PC-3 (cell line): ENCODE data around the gene GIN1. TPM values are rescaled to one million over a fixed set of nuclear protein-coding genes. Genes with fewer than 3 reads are reported as not detected.

Experiments
- ATAC-seq: fragments of 200-7000 bp; cut with Tn5 transposase; 2 replicates; pipeline ENCODE4 v1.9.1; 2020; ENCODE audit warnings: mild to moderate bottlenecking, moderate library complexity
- BruUV-seq: library from RNA; stranded (reverse); fragments of 400-500 nt; replicated peaks from 2 replicates; lab custom pipeline; 2021; lab: Mats Ljungman, UMichigan
- CTCF ChIA-PET: fragments of 300-600 bp; sonication (Branson Sonifier 250); formaldehyde crosslinking; loops from one replicate; lab custom pipeline; 2022; ENCODE audit warnings: antibody characterized with exemption; lab: Charles Lee
- POLR2A ChIA-PET: fragments of 300-600 bp; sonication (Branson Sonifier 250); formaldehyde crosslinking; loops from one replicate; lab custom pipeline; 2022; ENCODE audit warnings: antibody characterized with exemption; ENCODE audit not compliant: unreplicated experiment; lab: Charles Lee
- DNase-seq: peaks from one replicate; pipeline ENCODE4 v3.0.0-alpha.2; 2015
- H2AFZ ChIP-seq: fragments of 300-600 bp; sonication (generic); 2 replicates; pipeline ENCODE4 v1.6.0; 2016; ENCODE audit warnings: antibody characterized with exemption, low read length
- H3F3A ChIP-seq: fragments of 300-600 bp; sonication (generic); one replicate; pipeline ENCODE4 v1.6.0; 2017; ENCODE audit warnings: antibody characterized with exemption, low read length, control low read depth, mild to moderate bottlenecking; ENCODE audit not compliant: unreplicated experiment
- H3K27ac ChIP-seq: fragments of 300-600 bp; sonication (generic); 2 replicates; pipeline ENCODE4 v1.5.1; 2016; ENCODE audit warnings: mild to moderate bottlenecking, low read length
- H3K27me3 ChIP-seq: fragments of 300-600 bp; sonication (generic); 2 replicates; pipeline ENCODE4 v1.6.1; 2016; ENCODE audit warnings: low read length, mixed read lengths
- H3K36me3 ChIP-seq: fragments of 300-600 bp; sonication (generic); 2 replicates; pipeline ENCODE4 v1.6.1; 2016; ENCODE audit warnings: low read depth, mixed run types, low read length, mixed read lengths
- H3K4me1 ChIP-seq: fragments of 300-600 bp; sonication (generic); 2 replicates; pipeline ENCODE4 v1.5.1; 2016; ENCODE audit warnings: low read length; ENCODE audit not compliant: insufficient read depth
- H3K4me2 ChIP-seq: fragments of 300-600 bp; sonication (generic); 2 replicates; pipeline ENCODE4 v1.6.0; 2016; ENCODE audit warnings: low read length
- H3K4me3 ChIP-seq: fragments of 300-600 bp; sonication (generic); 2 replicates; pipeline ENCODE4 v1.5.1; 2016; ENCODE audit warnings: mild to moderate bottlenecking, low read length, mixed read lengths
- H3K79me2 ChIP-seq: fragments of 300-600 bp; sonication (generic); 2 replicates; pipeline ENCODE4 v1.6.1; 2017; ENCODE audit warnings: low read length, mixed read lengths
- H3K9ac ChIP-seq: fragments of 300-600 bp; sonication (generic); 2 replicates; pipeline ENCODE4 v1.6.0; 2016; ENCODE audit warnings: mild to moderate bottlenecking, low read length
- H3K9me2 ChIP-seq: fragments of 300-600 bp; sonication (generic); replicated peaks from 2 replicates; pipeline ENCODE4 v1.6.1; 2016; ENCODE audit warnings: mixed run types, low read length, mixed read lengths
- H3K9me3 ChIP-seq: fragments of 300-600 bp; sonication (generic); 2 replicates; pipeline ENCODE4 v1.6.1; 2016; ENCODE audit warnings: low read length, mixed read lengths
- H4K20me1 ChIP-seq: fragments of 300-600 bp; sonication (generic); 2 replicates; pipeline ENCODE4 v1.6.1; 2016; ENCODE audit warnings: low read length, mixed read lengths
- CTCF ChIP-seq: fragments of 300-600 bp; sonication (generic); conservative IDR thresholded peaks from 2 replicates; pipeline ENCODE4 v1.5.1; 2017; ENCODE audit warnings: antibody characterized with exemption, low read depth, mild to moderate bottlenecking, low read length
- EZH2 ChIP-seq: fragments of 300-600 bp; sonication (generic); IDR thresholded peaks from one replicate; pipeline ENCODE4 v1.6.1; 2017; ENCODE audit warnings: antibody characterized with exemption, mild to moderate bottlenecking, low read length; ENCODE audit not compliant: unreplicated experiment
- EZH2phosphoT487 ChIP-seq: fragments of 300-600 bp; sonication (generic); IDR thresholded peaks from 2 replicates; pipeline ENCODE4 v1.6.1; 2018; ENCODE audit warnings: mild to moderate bottlenecking, antibody characterized with exemption, low read length, borderline replicate concordance
- intact Hi-C: fragments of 100-400 bp; cut with micrococcal nuclease; formaldehyde crosslinking; loops from 2 replicates; pipeline ENCODE4 v1.9.0; 2023
- total RNA-seq: library from RNA; depleted of rRNA; stranded (reverse); fragments of >200 nt; gene quantifications from 2 replicates; pipeline ENCODE4 v1.2.3, GENCODE V29; 2014

The GIN1 gene
- total RNA-seq, 1 experiment from 2014 or later: 6.2 TPM

DNA sequence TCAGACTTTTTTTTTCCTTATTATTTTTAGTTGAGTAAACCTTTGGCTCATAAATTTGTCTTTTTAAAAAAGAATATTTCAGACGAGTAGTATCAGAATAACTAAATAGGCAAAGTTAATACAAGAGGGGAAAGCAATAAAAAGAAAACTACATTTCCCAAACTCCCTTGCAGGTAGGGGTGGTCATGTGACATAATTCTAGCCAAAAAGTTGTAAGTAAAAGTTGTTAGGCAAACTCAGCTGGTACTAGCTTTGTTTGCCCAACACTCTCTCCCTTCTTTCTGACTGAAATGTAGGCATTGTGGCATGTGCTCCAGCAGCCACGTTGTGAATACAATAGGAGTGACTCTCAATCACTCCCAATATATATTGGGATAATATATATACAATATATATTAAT lies 20.9 kb downstream of the GIN1 start:
- Histone ChIP-seq H3K9me2 (no peaks in the 10 kb centered on the region), H3K27ac (no peak overlapping the region), H3K4me3 (no peak overlapping the region), H3F3A (no peaks in the 10 kb centered on the region), H4K20me1 (no peaks in the 10 kb centered on the region), H3K27me3 (no peaks in the 10 kb centered on the region), H3K4me2 (no peak overlapping the region), H3K4me1 (no peaks in the 10 kb centered on the region), H3K9ac (no peak overlapping the region), H3K79me2 (no peaks in the 10 kb centered on the region), H2AFZ (no peak overlapping the region), H3K9me3 (no peaks in the 10 kb centered on the region), H3K36me3 (0 out of 2 replicates have a peak, but pooled peaks cover 3% of the 10 kb centered on the region)
- ChIA-PET POLR2A (no interaction called here), CTCF (no interaction called here)
- intact Hi-C loops: no loop called here
- ATAC-seq (no peak), DNase-seq (peak; percentile 28)
- BruUV-seq: no TSS peak
- TF ChIP-seq CTCF (no peak), EZH2phosphoT487 (no peak), EZH2 (no peak)

GRCh38 chr5:103094737-103095136 lies 25.2 kb downstream of the GIN1 start:
- Histone ChIP-seq H3K79me2 (no peaks in the 10 kb centered on the region), H3K9me3 (no peaks in the 10 kb centered on the region), H3K36me3 (peaks cover 5% of the 10 kb centered on the region; the same call in 1 of the 2 replicates), H3K4me1 (no peaks in the 10 kb centered on the region), H3K27ac (no peak overlapping the region), H3K4me3 (no peak overlapping the region), H3K27me3 (no peaks in the 10 kb centered on the region), H3F3A (no peaks in the 10 kb centered on the region), H3K4me2 (no peak overlapping the region), H4K20me1 (no peaks in the 10 kb centered on the region), H3K9ac (no peak overlapping the region), H2AFZ (no peak overlapping the region), H3K9me2 (no peaks in the 10 kb centered on the region)
- CTCF ChIA-PET: no interaction called here
- POLR2A ChIA-PET: no interaction called here
- no peak for TF ChIP-seq CTCF
- no peak for TF ChIP-seq EZH2
- TF ChIP-seq EZH2phosphoT487: no peak
- BruUV-seq: no TSS peak
- DNase-seq: no peak
- ATAC-seq: no peak
- intact Hi-C loops: no loop called here

DNA sequence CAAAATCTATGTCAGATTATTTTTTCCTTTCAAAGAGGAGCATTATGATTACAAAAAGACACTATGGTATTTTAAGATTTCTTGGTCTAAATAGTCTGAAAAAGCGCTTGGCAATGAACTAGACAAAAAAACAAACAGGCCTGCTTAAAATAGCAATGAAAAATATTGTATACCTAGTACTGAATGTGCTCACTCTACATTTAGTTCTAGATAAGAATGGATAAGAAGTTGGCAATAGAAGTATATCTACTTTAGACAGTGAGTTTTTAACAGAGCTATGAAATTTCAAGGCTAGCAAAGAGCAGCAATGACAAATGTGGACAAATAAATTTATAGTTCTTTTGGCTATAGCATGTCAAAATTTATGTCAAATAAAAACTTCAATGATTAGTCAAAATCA lies 26.2 kb downstream of the GIN1 start:
- H4K20me1 ChIP-seq: no peaks in the 10 kb centered on the region
- no peak overlapping the region for H3K9ac ChIP-seq
- TF ChIP-seq EZH2: no peak
- no peak for TF ChIP-seq EZH2phosphoT487
- TF ChIP-seq CTCF: no peak
- no peak for ATAC-seq
- no peaks in the 10 kb centered on the region for H3K4me1 ChIP-seq
- no peaks in the 10 kb centered on the region for H3F3A ChIP-seq
- ChIA-PET CTCF (no interaction called here), POLR2A (no interaction called here)
- no peak overlapping the region for H3K4me3 ChIP-seq
- peaks cover 5% of the 10 kb centered on the region; the same call in 1 of the 2 replicates for H3K36me3 ChIP-seq
- H3K27ac ChIP-seq: no peak overlapping the region
- DNase-seq: no peak
- no peak overlapping the region for H3K4me2 ChIP-seq
- H3K79me2 ChIP-seq: no peaks in the 10 kb centered on the region
- H3K9me2 ChIP-seq: no peaks in the 10 kb centered on the region
- H2AFZ ChIP-seq: no peak overlapping the region
- BruUV-seq: no TSS peak
- H3K27me3 ChIP-seq: no peaks in the 10 kb centered on the region
- intact Hi-C loops: no loop called here
- H3K9me3 ChIP-seq: no peaks in the 10 kb centered on the region
